Psoas muscle (tissue), 8 donors: ENCODE results near the gene TMEM273. TPM values are rescaled to one million over a fixed set of nuclear protein-coding genes. Genes with fewer than 3 reads are reported as not detected.

Source experiments
- ATAC-seq, 4 donors: fragments of 200-7000 bp; cut with Tn5 transposase; one replicate each; pipeline ENCODE4 v1.9.1; 2020; ENCODE audit warnings: moderate library complexity in 3 of 4, mild to moderate bottlenecking in 2 of 4
- DNase-seq, 2 donors: peaks; one replicate each; pipeline ENCODE4 v3.0.0-alpha.2; 2020
- H3K27ac ChIP-seq: fragments of 200-600 bp; one replicate; pipeline ENCODE4 v1.8.0; 2022
- H3K27me3 ChIP-seq, 3 donors: fragments of 200-600 bp in 1 of 3; one replicate each; pipeline versions ENCODE4 v1.6.1 to v1.8.0; 2013 to 2022; ENCODE audit warnings: low read length in 2 of 3, mild to moderate bottlenecking in 2 of 3, moderate library complexity in 1 of 3; ENCODE audit not compliant: insufficient read depth in 3 of 3
- H3K36me3 ChIP-seq, 2 donors: fragments of 200-600 bp in 1 of 2; one replicate each; pipeline versions ENCODE4 v1.6.1 to v1.8.0; 2013 to 2022; ENCODE audit warnings: low read depth in 1 of 2, mild to moderate bottlenecking in 1 of 2, moderate library complexity in 1 of 2; ENCODE audit not compliant: insufficient read depth in 1 of 2
- H3K4me1 ChIP-seq: fragments of 200-600 bp; one replicate; pipeline ENCODE4 v1.8.0; 2022
- H3K4me3 ChIP-seq: fragments of 200-600 bp; one replicate; pipeline ENCODE4 v1.8.0; 2022; ENCODE audit warnings: mild to moderate bottlenecking
- H3K9me3 ChIP-seq: fragments of 200-600 bp; one replicate; pipeline ENCODE4 v1.8.0; 2022
- CTCF ChIP-seq: fragments of 200-600 bp; IDR thresholded peaks from one replicate; pipeline ENCODE4 v1.8.0; 2022; ENCODE audit warnings: antibody characterized with exemption
- WGBS, 3 donors: extraction: QIAGEN DNeasy Blood & Tissue Kit; methylation state at CpG; one replicate each; pipeline versions ENCODE4 v1.1.6 to v1.1.7; 2013; 5-methylcytosine and 5-hydroxymethylcytosine counted together
- intact Hi-C, 2 donors: fragments of 100-400 bp; cut with DNase I; formaldehyde crosslinking; loops; one replicate each; pipeline versions ENCODE4 v1.11.0 to v1.14.2; 2022
- polyA plus RNA-seq, 3 donors: library from polyadenylated mRNA; stranded (reverse); fragments of 200-250 nt; gene quantifications; one replicate each; pipeline ENCODE4 v1.2.3, GENCODE V29; 2013
- total RNA-seq, 4 donors: library from RNA; stranded (reverse); fragmentation: NEBNext Ultra II Directional in 2 of 4; extraction: Animal tissue kit (Norgen Biotek cat#: 25700) in 2 of 4; gene quantifications; one replicate each; pipeline versions ENCODE4 v1.2.1 to v1.2.4, GENCODE V29; 2021 to 2023
- donor health status: healthy with polysubstance abuse.
- donor health status: DM: no; HTN: no; CAD: no; lungs with moderate emphysema.
- donor health status: Bipolar disorder and iron deficiency.
- donor health status: healthy.
- donor health status: DM: yes; HTN: yes; CAD: no.
- donor health status: DM: no; HTN: no; CAD: no.
- donor health status: DM: no; HTN: no; CAD: no.
- donor health status: DM: yes; HTN: yes; CAD: no.

Gene TMEM273
- total and polyA plus RNA-seq, 7 donors = 3.5 to 12.0 (median 7.7) TPM

- intact Hi-C loops = no loop called here
- H3K4me1 ChIP-seq = peaks cover 4% of the 10 kb centered on the region
- H3K27ac ChIP-seq = no peak overlapping the region
- no peaks in the 10 kb centered on the region for H3K9me3 ChIP-seq
- no peaks in the 10 kb centered on the region for H3K27me3 ChIP-seq
- H3K36me3 ChIP-seq = no peaks in the 10 kb centered on the region
- ATAC-seq (no peak), DNase-seq (no peak)
- WGBS, 3 donors = 70 to 74% (median 71%) methylated on average over 8 of the region's 8 CpGs
- no peak for TF ChIP-seq CTCF
- H3K4me3 ChIP-seq = no peak overlapping the region
Measured at GRCh38 chr10:49194212-49194920, 6.2 kb upstream of the TMEM273 start.

GRCh38 chr10:49191349-49191748, 3.2 kb upstream of the TMEM273 start:
- peaks cover 13% of the 10 kb centered on the region for H3K4me1 ChIP-seq
- H3K9me3 ChIP-seq = no peaks in the 10 kb centered on the region
- intact Hi-C loops = no loop called here
- H3K4me3 ChIP-seq = no peak overlapping the region
- H3K27me3 ChIP-seq = no peaks in the 10 kb centered on the region
- TF ChIP-seq CTCF = no peak
- DNase-seq (no peak), ATAC-seq (no peak)
- no peaks in the 10 kb centered on the region for H3K36me3 ChIP-seq
- no peak overlapping the region for H3K27ac ChIP-seq
- WGBS, 3 donors = 90 to 96% (median 93%) methylated on average over 1 of the region's 1 CpG

- no peak for DNase-seq
- ATAC-seq = no peak
- Histone ChIP-seq H3K4me3 (no peak overlapping the region), H3K27me3 (no peaks in the 10 kb centered on the region), H3K27ac (no peak overlapping the region), H3K9me3 (no peaks in the 10 kb centered on the region), H3K36me3 (no peaks in the 10 kb centered on the region), H3K4me1 (peaks cover 13% of the 10 kb centered on the region)
- intact Hi-C loops = no loop called here
- TF ChIP-seq CTCF = no peak
- 86 to 90% (median 89%) methylated on average over 6 of the region's 6 CpGs for WGBS, 3 donors
Measured at GRCh38 chr10:49189422-49189821, 1.2 kb upstream of the TMEM273 start.

DNA sequence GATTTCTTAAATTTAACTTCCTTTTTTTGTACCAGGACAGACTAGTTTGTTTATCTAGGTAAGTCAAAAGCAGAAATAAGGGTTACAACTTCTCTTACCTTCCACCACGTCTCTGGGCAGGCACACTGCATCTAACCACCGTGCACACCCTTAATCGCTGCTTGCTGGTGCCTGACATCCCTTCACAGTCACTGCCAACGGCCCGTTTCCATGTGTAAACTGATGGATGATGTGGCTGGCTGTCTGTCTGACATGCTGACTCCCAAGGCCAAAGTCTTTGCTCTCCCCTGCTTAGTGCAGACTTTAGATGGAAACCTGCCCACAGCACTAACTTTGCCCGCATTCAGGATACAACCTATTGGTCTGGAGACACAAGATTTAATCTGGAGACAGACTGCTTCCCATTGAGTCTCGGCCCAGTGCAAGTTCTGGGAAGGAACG, 1.1 kb downstream of the TMEM273 start:
- H3K4me3 ChIP-seq = peak overlapping the region; percentile 56
- whole genome bisulfite sequencing, 3 donors = 65 to 68% (median 68%) methylated on average over 8 of the region's 8 CpGs

More for the DNA sequence above, 1.1 kb downstream of the TMEM273 start:
- H3K4me1 ChIP-seq = peaks cover 13% of the 10 kb centered on the region
- ATAC-seq (no peak), DNase-seq (no peak)
- H3K36me3 ChIP-seq = no peaks in the 10 kb centered on the region
- H3K27ac ChIP-seq = no peak overlapping the region
- intact Hi-C loops = no loop called here
- no peaks in the 10 kb centered on the region for H3K9me3 ChIP-seq
- no peaks in the 10 kb centered on the region for H3K27me3 ChIP-seq
- no peak for TF ChIP-seq CTCF
